NCI-H446 treated with DMSO at 0.1 percent for 48 hours (cell line): ENCODE results near the gene FRMD4A.

Experiments
- DNase-seq: peaks from one replicate; lab custom pipeline; 2025; lab: John Stamatoyannopoulos, UW

FRMD4A gene

GRCh38 chr10:13613519-13613918 lies 717.2 kb downstream of the FRMD4A start:
- DNase-seq = no peak

GRCh38 chr10:13612654-13613373 lies 717.9 kb downstream of the FRMD4A start:
- DNase-seq = no peak

- no peak for DNase-seq
Measured at GRCh38 chr10:13608246-13608853, 722.4 kb downstream of the FRMD4A start.

DNA sequence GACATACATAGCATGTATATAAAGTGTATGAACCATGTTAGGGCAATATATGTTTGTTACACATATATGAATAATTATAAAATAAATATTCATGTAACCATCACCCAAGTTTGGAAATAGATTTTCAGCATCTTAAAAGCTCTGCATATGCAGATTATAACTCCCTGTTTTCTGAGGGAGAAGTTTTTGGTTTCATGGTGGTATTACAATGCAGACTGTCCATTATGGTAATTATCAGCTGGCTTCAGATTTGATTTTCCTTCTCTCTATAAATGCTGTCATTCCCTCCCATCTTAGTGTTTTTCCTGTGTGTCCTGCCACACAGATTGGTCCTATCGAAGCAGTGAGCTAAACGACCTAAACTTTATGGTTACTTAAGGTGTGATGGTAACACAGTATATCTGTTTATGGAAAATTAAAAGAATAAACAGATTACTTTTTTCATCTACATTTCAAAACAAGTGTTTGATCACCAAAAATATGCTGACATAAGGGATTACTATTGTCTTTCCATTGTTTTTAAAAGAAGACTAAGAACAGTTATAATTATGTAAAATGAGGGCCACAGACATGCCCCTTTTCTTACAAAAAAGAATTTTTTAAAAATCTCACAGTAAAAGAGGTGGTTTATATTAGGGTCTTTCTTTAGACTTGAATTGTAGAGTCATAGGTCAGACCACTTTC lies 726.2 kb downstream of the FRMD4A start:
- no peak for DNase-seq

DNA sequence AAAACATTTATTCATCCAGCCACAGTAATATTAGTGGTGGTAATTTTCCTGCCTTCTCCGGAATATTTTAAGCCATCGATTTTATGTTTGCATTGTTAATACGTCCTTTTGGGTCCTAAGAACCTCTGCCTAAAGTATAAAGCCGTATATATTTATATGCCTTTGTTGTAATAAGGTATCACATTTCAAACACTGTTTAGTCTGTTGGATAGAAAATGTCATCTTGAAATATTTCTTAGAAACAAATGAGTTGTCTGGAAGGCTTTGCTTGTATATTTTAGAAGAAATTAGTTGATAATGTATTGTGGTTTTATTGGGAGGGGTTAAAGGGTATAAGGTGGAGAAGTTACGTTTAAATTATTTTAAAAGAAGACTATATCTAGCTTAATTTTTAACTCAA lies 732.8 kb downstream of the FRMD4A start:
- DNase-seq = no peak

DNA sequence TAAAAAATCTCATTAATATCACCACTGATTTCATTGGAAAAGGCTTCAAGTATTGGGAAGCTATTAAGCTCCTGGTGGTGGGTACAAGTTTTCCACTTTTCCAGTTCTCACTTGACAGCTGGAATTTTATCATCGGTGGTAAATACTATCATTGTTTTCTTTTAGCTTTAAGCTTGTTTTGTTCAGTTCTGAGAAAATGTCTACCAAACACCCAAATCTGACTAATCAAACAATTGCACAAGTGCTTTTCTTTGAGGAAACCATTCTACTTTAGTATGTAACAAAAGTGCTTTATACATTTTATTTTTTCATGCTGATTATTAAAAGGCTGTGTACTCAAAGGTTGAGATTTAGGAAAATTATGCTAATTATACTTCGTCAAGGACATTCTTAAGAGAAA lies 736.1 kb downstream of the FRMD4A start:
- no peak for DNase-seq
